ENCODE measurements around the gene CDH12.
A peak's percentile ranks its signal among the peaks of the same experiment; 100 is the strongest.

CDH12 gene

DNA sequence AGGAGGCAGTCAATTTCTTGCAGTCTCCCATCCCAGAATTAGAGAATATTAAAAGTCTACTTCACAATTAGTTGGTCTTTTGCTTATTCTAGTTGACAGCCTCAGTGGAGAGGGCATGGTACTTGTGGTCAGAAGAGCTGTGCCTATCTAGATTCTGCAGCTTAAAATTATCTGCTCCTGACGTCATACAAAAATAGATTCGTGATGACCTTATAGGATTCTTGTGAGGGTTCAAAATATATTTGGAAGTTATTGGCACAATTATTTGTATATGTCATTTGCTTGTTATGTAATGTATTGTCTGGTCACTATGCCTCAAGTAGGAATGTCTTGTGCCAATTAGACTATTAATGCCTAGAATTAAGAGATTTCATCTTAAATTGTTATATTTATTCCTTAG is 142.5 kb downstream of the CDH12 start:
- no peak overlapping the region for H3K4me3 ChIP-seq (ENCODE audit: control insufficient read depth, low read depth, low read length)
- TF ChIP-seq, protein P1, sequence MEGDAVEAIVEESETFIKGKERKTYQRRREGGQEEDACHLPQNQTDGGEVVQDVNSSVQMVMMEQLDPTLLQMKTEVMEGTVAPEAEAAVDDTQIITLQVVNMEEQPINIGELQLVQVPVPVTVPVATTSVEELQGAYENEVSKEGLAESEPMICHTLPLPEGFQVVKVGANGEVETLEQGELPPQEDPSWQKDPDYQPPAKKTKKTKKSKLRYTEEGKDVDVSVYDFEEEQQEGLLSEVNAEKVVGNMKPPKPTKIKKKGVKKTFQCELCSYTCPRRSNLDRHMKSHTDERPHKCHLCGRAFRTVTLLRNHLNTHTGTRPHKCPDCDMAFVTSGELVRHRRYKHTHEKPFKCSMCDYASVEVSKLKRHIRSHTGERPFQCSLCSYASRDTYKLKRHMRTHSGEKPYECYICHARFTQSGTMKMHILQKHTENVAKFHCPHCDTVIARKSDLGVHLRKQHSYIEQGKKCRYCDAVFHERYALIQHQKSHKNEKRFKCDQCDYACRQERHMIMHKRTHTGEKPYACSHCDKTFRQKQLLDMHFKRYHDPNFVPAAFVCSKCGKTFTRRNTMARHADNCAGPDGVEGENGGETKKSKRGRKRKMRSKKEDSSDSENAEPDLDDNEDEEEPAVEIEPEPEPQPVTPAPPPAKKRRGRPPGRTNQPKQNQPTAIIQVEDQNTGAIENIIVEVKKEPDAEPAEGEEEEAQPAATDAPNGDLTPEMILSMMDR (conservative IDR thresholded peaks at IDR 0.05; ENCODE audit: control insufficient read depth, insufficient read depth, low read depth, low read length): no peak
- no peak for DNase-seq (ENCODE audit: low read depth)

DNA sequence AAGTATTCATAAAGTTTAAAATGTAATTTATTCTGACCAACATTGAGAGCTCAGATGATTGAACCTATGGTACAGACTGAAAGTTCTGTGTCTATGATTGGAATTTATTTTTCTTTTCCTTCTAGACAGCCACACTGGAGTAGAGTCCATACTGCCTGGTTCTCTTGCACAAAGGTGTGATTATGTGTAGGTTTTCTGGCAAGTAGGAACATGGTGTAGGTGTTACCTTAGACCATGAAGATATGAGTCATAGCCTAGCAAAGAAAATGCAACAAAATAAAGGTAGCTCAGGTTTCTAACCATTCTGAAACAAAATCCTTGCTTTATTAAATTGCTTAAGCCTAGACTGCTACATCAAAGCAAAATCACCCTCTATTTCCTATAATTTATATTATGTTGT is 143.4 kb downstream of the CDH12 start:
- TF ChIP-seq, protein P1 (conservative IDR thresholded peaks at IDR 0.05; ENCODE audit: control insufficient read depth, insufficient read depth, low read depth, low read length): no peak
- no peak for DNase-seq (ENCODE audit: low read depth)
- H3K4me3 ChIP-seq (ENCODE audit: control insufficient read depth, low read depth, low read length): no peak overlapping the region

DNA sequence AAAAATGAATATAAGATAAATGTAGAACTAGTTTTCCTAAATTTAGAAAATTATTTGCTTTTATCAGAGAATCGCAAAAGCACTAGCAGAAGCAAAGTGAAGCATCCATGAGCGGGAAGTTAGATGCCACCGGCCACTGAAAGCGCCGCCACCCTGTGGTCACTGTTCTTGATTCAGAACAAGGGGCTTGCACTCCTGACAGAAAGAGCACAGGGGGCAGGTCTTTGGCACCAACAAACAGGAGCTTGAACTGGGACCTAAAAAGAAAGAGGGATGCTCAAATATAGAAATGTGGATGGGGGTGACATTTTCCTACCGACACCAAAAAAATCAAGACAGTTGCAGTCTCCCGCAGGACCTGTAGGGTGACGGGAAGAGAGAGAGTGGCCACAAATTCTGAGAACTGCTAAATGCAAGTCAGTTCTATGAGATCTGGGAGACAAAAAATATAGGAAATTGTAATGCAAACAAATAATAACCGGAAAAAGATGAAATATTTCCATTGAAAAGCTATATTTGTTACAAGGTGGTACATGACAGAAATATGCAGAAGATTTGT is 144.3 kb downstream of the CDH12 start:
- no peak for DNase-seq (ENCODE audit: low read depth)
- H3K4me3 ChIP-seq (ENCODE audit: control insufficient read depth, low read depth, low read length): no peak overlapping the region
- TF ChIP-seq, protein P1 (conservative IDR thresholded peaks at IDR 0.05; ENCODE audit: control insufficient read depth, insufficient read depth, low read depth, low read length): no peak

DNA sequence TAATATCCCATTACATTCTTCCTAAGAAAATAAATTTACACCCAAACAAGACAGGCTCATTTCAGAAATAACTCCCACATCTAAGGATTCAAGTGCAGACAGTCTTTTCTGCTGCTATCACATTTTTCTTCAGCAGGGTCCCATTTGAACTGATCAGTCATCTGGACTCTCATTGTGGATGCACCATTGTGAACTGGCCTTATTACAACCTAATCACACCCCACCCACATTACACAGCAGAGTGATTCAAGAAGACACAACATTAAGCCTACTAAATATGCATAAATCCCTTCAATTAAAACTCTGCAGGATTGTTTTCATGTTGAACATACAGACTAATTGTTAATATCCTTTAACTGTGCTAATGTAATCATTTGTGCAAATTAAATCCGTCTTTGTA is 146.2 kb downstream of the CDH12 start:
- DNase-seq (ENCODE audit: low read depth): no peak
- no peak overlapping the region for H3K4me3 ChIP-seq (ENCODE audit: control insufficient read depth, low read depth, low read length)
- TF ChIP-seq, protein P1 (conservative IDR thresholded peaks at IDR 0.05; ENCODE audit: control insufficient read depth, insufficient read depth, low read depth, low read length): no peak

DNA sequence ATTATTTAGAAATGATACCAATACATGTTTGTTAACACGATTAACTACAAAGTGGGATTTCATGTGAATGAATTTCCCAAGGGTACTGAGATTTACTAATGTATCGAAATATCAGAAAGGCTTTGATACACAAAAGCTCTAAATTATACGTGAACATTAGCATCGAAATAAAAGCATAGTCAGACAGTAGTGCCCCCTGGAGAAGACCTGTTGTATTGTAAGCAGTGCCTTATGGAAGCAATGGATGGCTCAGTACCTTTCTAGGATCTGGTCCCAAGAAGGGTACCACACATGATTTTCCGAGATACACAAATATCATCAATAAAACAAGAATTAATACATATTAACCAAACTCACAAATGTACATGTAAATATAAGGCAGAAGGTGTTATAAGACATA is 153.8 kb downstream of the CDH12 start:
- no peak overlapping the region for H3K4me3 ChIP-seq (ENCODE audit: control insufficient read depth, low read depth, low read length)
- TF ChIP-seq, protein P1 (conservative IDR thresholded peaks at IDR 0.05; ENCODE audit: control insufficient read depth, insufficient read depth, low read depth, low read length): peak; percentile 11
- no peak for DNase-seq (ENCODE audit: low read depth)

DNA sequence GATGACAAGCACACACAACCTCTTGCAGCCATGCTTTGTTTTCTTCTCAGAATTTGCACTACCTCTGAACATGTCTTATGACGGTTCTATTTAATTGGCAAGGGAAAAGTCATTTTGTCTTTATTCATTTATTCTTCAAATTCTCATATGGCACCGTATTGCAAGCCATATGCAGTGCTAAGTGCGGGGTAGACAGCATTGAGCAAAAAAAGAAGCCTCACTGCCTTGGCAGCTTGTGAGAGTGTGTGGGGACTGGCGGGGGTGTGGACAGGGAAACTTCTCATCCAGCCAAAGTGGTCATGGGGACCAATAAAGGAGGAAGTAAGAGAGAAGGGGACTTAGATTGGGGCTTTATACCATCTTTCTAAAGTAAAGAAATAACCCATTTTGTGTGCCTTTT is 160.0 kb downstream of the CDH12 start:
- TF ChIP-seq, protein P1 (conservative IDR thresholded peaks at IDR 0.05; ENCODE audit: control insufficient read depth, insufficient read depth, low read depth, low read length): no peak
- no peak overlapping the region for H3K4me3 ChIP-seq (ENCODE audit: control insufficient read depth, low read depth, low read length)
- no peak for DNase-seq (ENCODE audit: low read depth)

DNA sequence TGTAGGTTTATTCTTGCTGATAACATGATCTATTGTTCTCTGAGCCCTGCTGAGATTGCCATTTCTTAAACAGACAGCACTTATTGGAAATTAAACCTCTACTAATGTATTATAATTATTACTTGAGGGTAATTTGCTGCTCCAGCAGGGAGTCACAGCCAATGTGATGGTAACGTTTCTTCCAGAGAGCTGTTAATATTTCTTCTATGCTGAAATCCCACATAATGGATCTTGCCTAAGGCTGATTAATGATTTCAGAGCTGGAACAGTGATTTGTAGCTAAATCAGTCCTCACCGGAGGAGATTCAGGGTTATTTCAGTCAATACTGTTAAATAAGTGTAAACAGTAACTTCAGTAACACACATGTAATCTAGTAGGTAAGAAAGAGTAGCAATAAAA is 170.1 kb downstream of the CDH12 start:
- TF ChIP-seq, protein P1 (conservative IDR thresholded peaks at IDR 0.05; ENCODE audit: control insufficient read depth, insufficient read depth, low read depth, low read length): no peak
- H3K4me3 ChIP-seq (ENCODE audit: control insufficient read depth, low read depth, low read length): no peak overlapping the region
- DNase-seq (ENCODE audit: low read depth): no peak

Data from fibroblast of mammary gland (primary cell).